B cell (primary cell): ENCODE measurements around the gene TMEM222.

ENCODE experiments used
- EZH2 ChIP-seq: IDR thresholded peaks from 2 replicates; pipeline ENCODE4 v1.6.1; 2012; ENCODE audit warnings: borderline replicate concordance, low read depth, mild to moderate bottlenecking, moderate library complexity, low read length; ENCODE audit not compliant: insufficient read depth, poor library complexity, severe bottlenecking
- TF ChIP-seq, protein P1 (sequence below): fragments of 200-600 bp; IDR thresholded peaks from one replicate; pipeline ENCODE4 v1.8.0; 2022; ENCODE audit warnings: antibody characterized with exemption, mild to moderate bottlenecking

DNA sequence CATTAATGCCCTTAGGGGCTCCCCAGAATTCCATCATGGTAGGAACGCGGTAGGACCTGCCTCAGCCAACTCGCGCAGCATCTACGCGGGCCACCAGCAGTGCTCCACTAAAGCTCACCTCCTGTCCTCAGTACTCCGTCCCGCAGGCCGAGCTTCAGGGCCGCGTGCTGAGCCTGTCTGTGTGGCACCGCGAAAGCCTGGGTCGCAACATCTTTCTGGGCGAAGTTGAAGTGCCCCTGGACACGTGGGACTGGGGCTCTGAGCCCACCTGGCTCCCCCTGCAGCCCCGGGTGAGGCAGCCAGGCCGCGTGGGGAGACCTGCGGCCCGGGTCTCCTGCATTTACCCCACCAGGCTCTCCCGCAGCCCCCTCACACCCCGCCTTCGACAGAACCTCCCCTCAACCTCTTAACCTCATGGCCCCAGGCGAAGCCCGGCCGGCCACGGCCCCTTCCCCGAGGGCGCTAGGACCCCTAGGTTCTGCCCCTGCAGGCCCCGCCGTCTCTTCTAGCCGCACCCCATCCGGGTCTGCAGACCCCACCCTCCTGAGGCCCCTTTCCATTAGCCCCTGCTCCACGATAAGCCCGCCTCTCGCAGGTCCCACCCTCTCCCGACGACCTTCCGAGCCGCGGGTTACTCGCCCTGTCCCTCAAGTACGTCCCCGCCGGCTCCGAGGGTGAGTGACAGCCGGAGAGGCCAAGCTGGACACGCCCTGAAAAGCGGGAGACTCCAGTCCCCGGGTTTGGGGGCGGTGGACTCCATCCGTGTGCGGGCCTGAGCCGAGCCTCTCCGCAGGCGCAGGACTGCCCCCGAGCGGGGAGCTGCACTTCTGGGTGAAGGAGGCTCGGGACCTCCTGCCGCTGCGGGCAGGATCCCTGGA lies 28.9 kb downstream of the TMEM222 start:
- TF ChIP-seq, protein P1, sequence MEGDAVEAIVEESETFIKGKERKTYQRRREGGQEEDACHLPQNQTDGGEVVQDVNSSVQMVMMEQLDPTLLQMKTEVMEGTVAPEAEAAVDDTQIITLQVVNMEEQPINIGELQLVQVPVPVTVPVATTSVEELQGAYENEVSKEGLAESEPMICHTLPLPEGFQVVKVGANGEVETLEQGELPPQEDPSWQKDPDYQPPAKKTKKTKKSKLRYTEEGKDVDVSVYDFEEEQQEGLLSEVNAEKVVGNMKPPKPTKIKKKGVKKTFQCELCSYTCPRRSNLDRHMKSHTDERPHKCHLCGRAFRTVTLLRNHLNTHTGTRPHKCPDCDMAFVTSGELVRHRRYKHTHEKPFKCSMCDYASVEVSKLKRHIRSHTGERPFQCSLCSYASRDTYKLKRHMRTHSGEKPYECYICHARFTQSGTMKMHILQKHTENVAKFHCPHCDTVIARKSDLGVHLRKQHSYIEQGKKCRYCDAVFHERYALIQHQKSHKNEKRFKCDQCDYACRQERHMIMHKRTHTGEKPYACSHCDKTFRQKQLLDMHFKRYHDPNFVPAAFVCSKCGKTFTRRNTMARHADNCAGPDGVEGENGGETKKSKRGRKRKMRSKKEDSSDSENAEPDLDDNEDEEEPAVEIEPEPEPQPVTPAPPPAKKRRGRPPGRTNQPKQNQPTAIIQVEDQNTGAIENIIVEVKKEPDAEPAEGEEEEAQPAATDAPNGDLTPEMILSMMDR, result no peak
- TF ChIP-seq EZH2, result no peak
